ENCODE data around the gene HERC5.

DNA sequence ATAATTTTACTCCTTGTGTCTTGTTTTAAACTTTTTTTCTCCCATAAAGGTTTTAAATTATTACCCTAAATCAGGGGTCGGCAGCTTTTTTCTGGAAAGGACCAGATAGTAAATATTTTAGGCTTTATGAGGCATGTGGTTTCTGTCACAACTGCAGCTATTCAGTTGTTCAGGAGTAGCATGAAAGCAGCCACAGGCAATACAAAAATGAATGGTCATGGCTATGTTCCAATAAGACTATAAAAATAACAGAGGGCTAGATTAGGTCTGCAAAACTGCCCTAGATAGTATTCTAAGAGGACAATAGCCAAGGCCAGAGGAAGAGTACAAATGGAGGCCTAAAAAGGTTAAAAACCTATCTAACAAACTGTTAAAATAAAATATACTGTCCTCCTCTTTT, 24.6 kb downstream of the HERC5 start:
- TF ChIP-seq, protein P1, sequence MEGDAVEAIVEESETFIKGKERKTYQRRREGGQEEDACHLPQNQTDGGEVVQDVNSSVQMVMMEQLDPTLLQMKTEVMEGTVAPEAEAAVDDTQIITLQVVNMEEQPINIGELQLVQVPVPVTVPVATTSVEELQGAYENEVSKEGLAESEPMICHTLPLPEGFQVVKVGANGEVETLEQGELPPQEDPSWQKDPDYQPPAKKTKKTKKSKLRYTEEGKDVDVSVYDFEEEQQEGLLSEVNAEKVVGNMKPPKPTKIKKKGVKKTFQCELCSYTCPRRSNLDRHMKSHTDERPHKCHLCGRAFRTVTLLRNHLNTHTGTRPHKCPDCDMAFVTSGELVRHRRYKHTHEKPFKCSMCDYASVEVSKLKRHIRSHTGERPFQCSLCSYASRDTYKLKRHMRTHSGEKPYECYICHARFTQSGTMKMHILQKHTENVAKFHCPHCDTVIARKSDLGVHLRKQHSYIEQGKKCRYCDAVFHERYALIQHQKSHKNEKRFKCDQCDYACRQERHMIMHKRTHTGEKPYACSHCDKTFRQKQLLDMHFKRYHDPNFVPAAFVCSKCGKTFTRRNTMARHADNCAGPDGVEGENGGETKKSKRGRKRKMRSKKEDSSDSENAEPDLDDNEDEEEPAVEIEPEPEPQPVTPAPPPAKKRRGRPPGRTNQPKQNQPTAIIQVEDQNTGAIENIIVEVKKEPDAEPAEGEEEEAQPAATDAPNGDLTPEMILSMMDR (IDR thresholded peaks at IDR 0.05), result no peak
- no peak for TF ChIP-seq POLR2A (IDR thresholded peaks at IDR 0.05)
